Ovary (tissue), 9 donors: ENCODE results near the gene C8G. TPM values are rescaled to one million over a fixed set of nuclear protein-coding genes. Genes with fewer than 3 reads are reported as not detected.

Experiments
- DNase-seq, 5 donors: peaks; one replicate each; pipeline ENCODE4 v3.0.0-alpha.2; 2019 to 2020
- H3K27ac ChIP-seq, 2 donors: fragments of 200-600 bp; one replicate each; pipeline versions ENCODE4 v1.5.1 to v1.8.0; 2019 to 2022
- H3K27me3 ChIP-seq: fragments of 200-600 bp; one replicate; pipeline ENCODE4 v1.8.0; 2022
- H3K36me3 ChIP-seq: fragments of 200-600 bp; sonication (generic); one replicate; pipeline ENCODE4 v1.5.1; 2019
- H3K4me1 ChIP-seq: one replicate; pipeline ENCODE4 v1.8.1; 2013; ENCODE audit warnings: mild to moderate bottlenecking, moderate library complexity; ENCODE audit not compliant: insufficient read depth
- H3K4me3 ChIP-seq: fragments of 200-600 bp; sonication (generic); one replicate; pipeline ENCODE4 v1.5.1; 2017
- H3K9me3 ChIP-seq, 2 donors: fragments of 200-600 bp in 1 of 2; sonication (generic) in 1 of 2; one replicate each; pipeline versions ENCODE4 v1.5.1 to v1.8.1; 2013 to 2019; ENCODE audit warnings: mild to moderate bottlenecking in 1 of 2, moderate library complexity in 1 of 2
- EP300 ChIP-seq: sonication (generic); formaldehyde crosslinking; IDR thresholded peaks from one replicate; pipeline ENCODE4 v1.6.1; 2017; ENCODE audit warnings: antibody characterized with exemption
- POLR2A ChIP-seq: fragments of 450-650 bp; IDR thresholded peaks from one replicate; pipeline ENCODE4 v1.6.1; 2017; ENCODE audit warnings: antibody characterized with exemption, mild to moderate bottlenecking, moderate library complexity
- WGBS, 3 donors: extraction: QIAGEN DNeasy Blood & Tissue Kit in 1 of 3; methylation state at CpG; one replicate each; pipeline versions ENCODE4 v1.1.5 to v1.1.7; 2013 to 2017; 5-methylcytosine and 5-hydroxymethylcytosine counted together
- intact Hi-C, 4 donors: fragments of 100-400 bp; cut with DNase I; formaldehyde crosslinking; loops; one replicate each; pipeline versions ENCODE4 v1.11.0 to v1.15.1; 2022 to 2023
- polyA plus RNA-seq, 2 donors: library from polyadenylated mRNA; stranded (reverse); fragments of 200-250 nt in 1 of 2; fragments of 350-450 nt in 1 of 2; fragmentation: Illumina TruSeq in 1 of 2; extraction: RNeasy Lipid Tissue Mini Kit (QIAGEN cat#74804) in 1 of 2; gene quantifications; one replicate each; pipeline ENCODE4 v1.2.3, GENCODE V29; 2013 to 2014
- total RNA-seq, 7 donors: library from RNA; depleted of rRNA in 2 of 7; stranded (reverse); fragments of >200 nt in 2 of 7; fragmentation: NEBNext Ultra II Directional in 3 of 7; extraction: Animal tissue kit (Norgen Biotek cat#: 25700) in 3 of 7; gene quantifications; one replicate each; pipeline versions ENCODE4 v1.1.0 to v1.2.4, GENCODE V29; 2016 to 2023
- TF ChIP-seq, protein P1 (sequence below), 3 donors: fragments of 450-650 bp in 2 of 3; fragments of 200-600 bp in 1 of 3; IDR thresholded peaks; one replicate each; pipeline versions ENCODE4 v1.5.1 to v1.8.0; 2016 to 2022; ENCODE audit warnings: antibody characterized with exemption in 3 of 3, mild to moderate bottlenecking in 1 of 3
- donor health status: DM: no; HTN: no; CAD: no; lungs with moderate emphysema.
- donor health status: DM: no; HTN: no; CAD: no.
- donor health status: Bipolar disorder and iron deficiency.
- donor health status: DM: yes; HTN: yes; CAD: no.
- donor health status: DM: no; HTN: no; CAD: no.
- donor health status: DM: yes; HTN: yes; CAD: no.

The C8G gene
- total and polyA plus RNA-seq, 9 donors = 0.38 to 1.00 TPM; not detected in 7

DNA sequence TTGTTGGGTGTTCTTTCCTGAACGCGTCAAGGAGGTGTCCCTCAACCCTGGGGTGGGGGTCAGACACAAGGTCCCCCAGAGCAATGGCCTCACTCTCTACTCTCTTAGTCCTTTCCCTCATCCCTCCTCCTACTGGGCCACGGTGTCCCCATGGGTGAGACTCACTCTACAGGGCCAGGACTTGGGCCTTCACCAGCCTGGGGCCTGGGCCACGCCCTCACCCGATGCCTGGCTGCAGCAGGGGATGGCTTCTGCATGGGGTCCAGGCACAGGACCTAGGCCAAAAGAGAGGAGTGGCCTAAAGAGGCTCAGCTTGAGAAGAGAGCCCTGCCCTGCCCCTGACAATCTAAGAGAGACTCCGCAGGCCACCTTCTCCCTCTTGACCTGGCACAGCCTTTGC, 12.9 kb downstream of the C8G start:
- no peaks in the 10 kb centered on the region for H3K36me3 ChIP-seq
- intact Hi-C loops = no loop called here
- H3K4me3 ChIP-seq = no peak overlapping the region
- H3K4me1 ChIP-seq = no peaks in the 10 kb centered on the region
- TF ChIP-seq EP300 (no peak), POLR2A (no peak)
- TF ChIP-seq, protein P1, sequence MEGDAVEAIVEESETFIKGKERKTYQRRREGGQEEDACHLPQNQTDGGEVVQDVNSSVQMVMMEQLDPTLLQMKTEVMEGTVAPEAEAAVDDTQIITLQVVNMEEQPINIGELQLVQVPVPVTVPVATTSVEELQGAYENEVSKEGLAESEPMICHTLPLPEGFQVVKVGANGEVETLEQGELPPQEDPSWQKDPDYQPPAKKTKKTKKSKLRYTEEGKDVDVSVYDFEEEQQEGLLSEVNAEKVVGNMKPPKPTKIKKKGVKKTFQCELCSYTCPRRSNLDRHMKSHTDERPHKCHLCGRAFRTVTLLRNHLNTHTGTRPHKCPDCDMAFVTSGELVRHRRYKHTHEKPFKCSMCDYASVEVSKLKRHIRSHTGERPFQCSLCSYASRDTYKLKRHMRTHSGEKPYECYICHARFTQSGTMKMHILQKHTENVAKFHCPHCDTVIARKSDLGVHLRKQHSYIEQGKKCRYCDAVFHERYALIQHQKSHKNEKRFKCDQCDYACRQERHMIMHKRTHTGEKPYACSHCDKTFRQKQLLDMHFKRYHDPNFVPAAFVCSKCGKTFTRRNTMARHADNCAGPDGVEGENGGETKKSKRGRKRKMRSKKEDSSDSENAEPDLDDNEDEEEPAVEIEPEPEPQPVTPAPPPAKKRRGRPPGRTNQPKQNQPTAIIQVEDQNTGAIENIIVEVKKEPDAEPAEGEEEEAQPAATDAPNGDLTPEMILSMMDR (IDR thresholded peaks at IDR 0.05) = no peak
- H3K27ac ChIP-seq = no peak overlapping the region
- no peak for DNase-seq
- H3K27me3 ChIP-seq = no peaks in the 10 kb centered on the region
- 92 to 94% (median 93%) methylated on average over 6 of the region's 6 CpGs for WGBS, 3 donors
- no peaks in the 10 kb centered on the region for H3K9me3 ChIP-seq

DNA sequence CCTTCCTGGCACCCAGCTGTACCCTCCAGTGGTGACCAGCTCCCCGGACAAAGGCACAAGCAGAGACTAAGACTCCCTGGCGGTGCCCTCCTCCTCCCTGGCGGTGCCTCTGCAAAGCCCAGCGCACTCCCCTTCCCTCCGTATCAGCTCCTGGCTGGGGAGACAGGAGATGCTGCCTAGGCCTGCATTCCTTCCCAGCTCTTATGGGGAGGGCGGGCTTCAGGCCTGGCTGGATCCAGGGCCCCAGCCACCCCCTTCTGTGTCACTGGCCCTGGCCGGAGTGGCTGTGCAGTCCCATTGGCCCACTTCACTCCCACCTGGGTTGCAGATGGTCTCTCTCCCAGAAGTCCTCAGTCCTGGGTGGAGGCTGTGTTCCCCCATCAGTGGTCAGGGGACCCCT, 13.4 kb downstream of the C8G start:
- Histone ChIP-seq H3K27ac (no peak overlapping the region), H3K4me1 (no peaks in the 10 kb centered on the region), H3K27me3 (no peaks in the 10 kb centered on the region), H3K9me3 (no peaks in the 10 kb centered on the region), H3K36me3 (no peaks in the 10 kb centered on the region), H3K4me3 (no peak overlapping the region)
- WGBS, 3 donors = 88 to 95% (median 94%) methylated on average over 7 of the region's 7 CpGs
- intact Hi-C loops = no loop called here
- no peak for DNase-seq
- TF ChIP-seq, protein P1 (IDR thresholded peaks at IDR 0.05) = no peak
- TF ChIP-seq POLR2A (no peak), EP300 (no peak)

DNA sequence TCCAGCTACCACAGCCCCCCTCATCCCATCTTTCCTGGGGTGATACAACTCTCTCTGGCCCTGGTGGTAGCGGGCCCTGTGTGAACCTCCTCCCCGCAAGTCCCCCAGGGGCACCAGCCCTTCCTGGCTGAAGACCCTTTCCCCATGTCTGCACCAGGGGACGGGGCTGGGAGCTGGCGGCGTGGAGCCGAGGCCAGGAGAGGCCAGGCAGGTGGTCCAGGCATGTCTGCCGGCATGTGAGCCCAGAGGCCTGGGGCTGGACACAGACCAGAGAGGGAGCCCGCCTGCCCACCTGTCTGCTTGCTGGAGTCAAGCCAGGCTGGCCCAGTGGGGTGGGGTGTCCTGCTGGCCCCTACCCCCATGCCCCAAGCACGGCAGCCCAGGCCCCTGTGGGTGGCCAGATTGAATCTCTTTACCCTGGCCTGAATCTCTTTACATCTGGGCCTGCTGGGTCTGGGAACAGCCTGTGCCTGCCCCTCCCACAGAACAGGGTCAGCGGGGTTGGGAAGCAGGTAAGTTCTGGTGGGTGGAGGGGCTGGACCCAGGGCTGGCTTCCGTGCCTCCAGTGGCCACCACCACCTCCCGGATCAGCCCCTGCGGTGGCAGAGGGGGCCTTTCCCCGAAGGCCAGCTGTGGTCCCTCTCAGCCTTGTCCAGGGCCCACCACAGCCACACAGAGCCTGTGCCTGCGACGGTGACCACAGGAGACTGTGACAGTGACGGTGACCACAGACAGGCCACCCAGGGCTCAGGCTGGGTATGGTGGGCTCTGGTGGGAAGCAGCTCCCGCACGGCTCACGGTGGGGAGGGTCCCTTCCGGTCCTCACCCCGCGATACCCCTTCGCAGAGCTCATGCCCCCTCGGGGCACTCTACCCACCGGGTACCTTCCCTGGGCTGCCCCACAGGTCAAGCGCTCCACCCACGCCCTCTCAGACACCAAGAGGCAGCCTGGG, 14.1 kb downstream of the C8G start:
- 83 to 87% (median 86%) methylated on average over 19 to 28 of the region's 28 CpGs for WGBS, 3 donors
- no peak for DNase-seq
- H3K27ac ChIP-seq = no peak overlapping the region
- intact Hi-C loops = no loop called here
- H3K4me3 ChIP-seq = no peak overlapping the region
- H3K36me3 ChIP-seq = no peaks in the 10 kb centered on the region
- H3K9me3 ChIP-seq = no peaks in the 10 kb centered on the region
- TF ChIP-seq, protein P1 (IDR thresholded peaks at IDR 0.05) = no peak
- TF ChIP-seq POLR2A = no peak
- TF ChIP-seq EP300 = no peak
- no peaks in the 10 kb centered on the region for H3K4me1 ChIP-seq
- H3K27me3 ChIP-seq = no peaks in the 10 kb centered on the region

DNA sequence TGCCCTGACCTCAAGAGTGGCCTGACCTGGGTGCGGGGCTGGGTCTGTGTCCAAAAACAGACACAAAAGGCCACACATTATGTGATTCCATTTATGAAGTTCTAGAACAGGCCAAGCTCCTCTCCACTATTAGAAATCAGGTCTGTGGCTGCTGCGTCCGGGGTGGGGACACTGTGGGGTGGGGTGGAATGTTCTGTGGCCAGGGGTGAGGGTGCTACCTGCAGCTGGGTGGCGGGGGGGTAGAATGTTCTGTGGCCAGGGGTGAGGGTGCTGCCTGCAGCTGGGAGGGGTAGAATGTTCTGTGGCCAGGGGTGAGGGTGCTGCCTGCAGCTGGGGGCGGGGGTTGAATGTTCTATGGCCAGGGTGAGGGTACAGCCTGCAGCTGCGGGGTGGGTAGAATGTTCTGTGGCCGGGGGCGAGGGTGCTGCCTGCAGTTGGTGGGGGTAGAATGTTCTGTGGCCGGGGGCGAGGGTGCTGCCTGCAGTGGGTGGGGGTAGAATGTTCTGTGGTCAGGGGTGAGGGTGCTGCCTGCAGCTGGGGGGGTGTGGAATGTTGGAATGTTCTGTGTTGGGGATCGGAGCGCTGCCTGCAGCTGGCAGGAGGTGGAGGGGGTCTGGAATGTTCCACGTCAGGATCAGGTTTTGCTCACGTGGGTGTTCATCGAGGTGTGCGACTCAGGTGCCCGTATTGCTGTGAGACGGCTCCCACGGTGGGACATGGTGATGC, 15.3 kb downstream of the C8G start:
- intact Hi-C loops = no loop called here
- no peaks in the 10 kb centered on the region for H3K27me3 ChIP-seq
- H3K4me1 ChIP-seq = no peaks in the 10 kb centered on the region
- TF ChIP-seq POLR2A = no peak
- no peak for TF ChIP-seq EP300
- TF ChIP-seq, protein P1 (IDR thresholded peaks at IDR 0.05) = no peak
- no peak for DNase-seq
- WGBS, 3 donors = 68 to 76% (median 68%) methylated on average over 19 of the region's 19 CpGs
- H3K4me3 ChIP-seq = no peak overlapping the region
- no peak overlapping the region for H3K27ac ChIP-seq
- no peaks in the 10 kb centered on the region for H3K36me3 ChIP-seq
- H3K9me3 ChIP-seq = no peaks in the 10 kb centered on the region
